Gastroesophageal sphincter (tissue), 4 donors: ENCODE measurements around the gene DPEP2NB. TPM values are rescaled to one million over a fixed set of nuclear protein-coding genes. Genes with fewer than 3 reads are reported as not detected.

Experiments used
- ATAC-seq: fragments of 150-250 bp; one replicate; pipeline ENCODE4 v1.9.1; 2016; ENCODE audit warnings: mild to moderate bottlenecking, moderate library complexity
- H3K27ac ChIP-seq, 4 donors: fragments of 200-600 bp; sonication (generic) in 3 of 4; 1 replicate in 3 of 4; 2 replicates in 1 of 4; pipeline ENCODE4 v1.5.1; 2016 to 2019
- H3K27me3 ChIP-seq: fragments of 200-600 bp; sonication (generic); one replicate; pipeline ENCODE4 v1.5.1; 2019
- H3K36me3 ChIP-seq, 2 donors: fragments of 200-600 bp; sonication (generic); one replicate each; pipeline ENCODE4 v1.5.1; 2019; ENCODE audit warnings: control low read depth in 1 of 2
- H3K4me1 ChIP-seq, 3 donors: fragments of 200-600 bp; sonication (generic); 1 replicate in 2 of 3; 2 replicates in 1 of 3; pipeline ENCODE4 v1.5.1; 2016 to 2019; ENCODE audit warnings: control low read depth in 2 of 3
- H3K4me3 ChIP-seq, 2 donors: fragments of 200-600 bp; sonication (generic); one replicate each; pipeline ENCODE4 v1.5.1; 2019; ENCODE audit warnings: mild to moderate bottlenecking in 1 of 2, moderate library complexity in 1 of 2
- H3K9me3 ChIP-seq, 3 donors: fragments of 200-600 bp; sonication (generic); one replicate each; pipeline ENCODE4 v1.5.1; 2017 to 2019; ENCODE audit warnings: control low read depth in 2 of 3
- EP300 ChIP-seq: sonication (generic); formaldehyde crosslinking; IDR thresholded peaks from one replicate; pipeline ENCODE4 v1.6.1; 2017; ENCODE audit warnings: antibody characterized with exemption, mild to moderate bottlenecking
- POLR2A ChIP-seq, 2 donors: fragments of 450-650 bp; IDR thresholded peaks; one replicate each; pipeline ENCODE4 v1.6.1; 2017; ENCODE audit warnings: antibody characterized with exemption in 2 of 2, mild to moderate bottlenecking in 2 of 2, moderate library complexity in 1 of 2
- POLR2AphosphoS5 ChIP-seq: sonication (generic); formaldehyde crosslinking; IDR thresholded peaks from one replicate; pipeline ENCODE4 v1.6.1; 2017; ENCODE audit warnings: antibody characterized with exemption
- WGBS, 2 donors: methylation state at CpG; one replicate each; pipeline ENCODE4 v1.1.5; 2018; ENCODE audit warnings: low coverage in 1 of 2; 5-methylcytosine and 5-hydroxymethylcytosine counted together
- total RNA-seq, 4 donors: library from RNA; depleted of rRNA; stranded (reverse); fragments of >200 nt; gene quantifications; one replicate each; pipeline ENCODE4 v1.1.0, GENCODE V29; 2016
- TF ChIP-seq, protein P1 (sequence below), 4 experiments: fragments of 200-600 bp in 2 of 4; fragments of 450-650 bp in 2 of 4; sonication (generic) in 1 of 4; IDR thresholded peaks; one replicate each; pipeline ENCODE4 v1.5.1; 2017 to 2019; ENCODE audit warnings: antibody characterized with exemption in 4 of 4, mild to moderate bottlenecking in 2 of 4, moderate library complexity in 2 of 4

The DPEP2NB gene
- total RNA-seq, 4 donors from 2014 or later: not detected

DNA sequence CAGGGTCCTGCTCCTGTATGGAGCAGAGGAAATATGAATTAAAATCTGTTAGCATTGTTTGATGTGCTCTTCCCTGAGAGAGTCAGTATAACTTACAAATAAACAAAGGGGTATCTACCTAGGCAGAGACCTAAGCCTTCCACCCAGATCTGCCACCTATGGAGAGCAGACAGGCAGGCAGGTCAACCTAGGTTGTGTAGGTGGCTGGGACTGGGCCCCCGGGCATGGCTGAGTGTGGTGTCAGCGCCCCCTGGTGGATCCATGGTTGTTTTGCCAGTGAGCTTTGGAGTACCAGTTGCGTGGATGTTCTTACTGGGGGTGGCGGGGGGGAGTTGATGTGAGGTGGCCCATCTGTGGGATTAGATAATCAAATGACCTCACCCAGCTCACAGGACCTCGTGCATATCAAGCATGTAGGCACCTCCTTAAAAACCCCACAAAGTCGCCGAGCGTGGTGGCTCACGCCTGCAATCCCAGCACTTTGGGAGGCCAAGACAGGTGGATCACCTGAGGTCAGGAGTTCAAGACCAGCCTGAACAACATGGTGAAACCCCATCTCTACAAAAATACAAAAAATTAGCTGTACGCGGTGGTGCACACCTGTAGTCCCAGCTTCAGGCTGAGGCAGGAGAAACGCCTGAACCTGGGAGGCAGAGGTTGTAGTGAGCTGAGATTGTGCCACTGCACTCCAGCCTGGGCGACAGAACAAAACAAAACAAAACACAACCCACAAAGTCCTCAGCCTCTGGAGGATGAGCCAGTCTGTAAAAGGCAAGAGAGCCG lies 25.0 kb upstream of the DPEP2NB start:
- 83 to 100% methylated on average over 2 to 3 of the region's 14 CpGs for WGBS, 2 donors
- no peaks in the 10 kb centered on the region for H3K9me3 ChIP-seq
- H3K4me3 ChIP-seq: no peak overlapping the region
- peak; percentile 77 for ATAC-seq
- peaks cover 0 to 8% (median 0%) of the 10 kb centered on the region in 3 donors for H3K4me1 ChIP-seq
- TF ChIP-seq POLR2A (IDR thresholded peaks at IDR 0.05): no peak
- no peak for TF ChIP-seq EP300
- TF ChIP-seq, protein P1, sequence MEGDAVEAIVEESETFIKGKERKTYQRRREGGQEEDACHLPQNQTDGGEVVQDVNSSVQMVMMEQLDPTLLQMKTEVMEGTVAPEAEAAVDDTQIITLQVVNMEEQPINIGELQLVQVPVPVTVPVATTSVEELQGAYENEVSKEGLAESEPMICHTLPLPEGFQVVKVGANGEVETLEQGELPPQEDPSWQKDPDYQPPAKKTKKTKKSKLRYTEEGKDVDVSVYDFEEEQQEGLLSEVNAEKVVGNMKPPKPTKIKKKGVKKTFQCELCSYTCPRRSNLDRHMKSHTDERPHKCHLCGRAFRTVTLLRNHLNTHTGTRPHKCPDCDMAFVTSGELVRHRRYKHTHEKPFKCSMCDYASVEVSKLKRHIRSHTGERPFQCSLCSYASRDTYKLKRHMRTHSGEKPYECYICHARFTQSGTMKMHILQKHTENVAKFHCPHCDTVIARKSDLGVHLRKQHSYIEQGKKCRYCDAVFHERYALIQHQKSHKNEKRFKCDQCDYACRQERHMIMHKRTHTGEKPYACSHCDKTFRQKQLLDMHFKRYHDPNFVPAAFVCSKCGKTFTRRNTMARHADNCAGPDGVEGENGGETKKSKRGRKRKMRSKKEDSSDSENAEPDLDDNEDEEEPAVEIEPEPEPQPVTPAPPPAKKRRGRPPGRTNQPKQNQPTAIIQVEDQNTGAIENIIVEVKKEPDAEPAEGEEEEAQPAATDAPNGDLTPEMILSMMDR (IDR thresholded peaks at IDR 0.05): peak; percentile 84 to 90 (median 84)
- no peak for TF ChIP-seq POLR2AphosphoS5
- no peaks in the 10 kb centered on the region for H3K27me3 ChIP-seq
- peaks cover 0 to 34% of the 10 kb centered on the region in 2 donors for H3K36me3 ChIP-seq
- H3K27ac ChIP-seq: no peak overlapping the region

DNA sequence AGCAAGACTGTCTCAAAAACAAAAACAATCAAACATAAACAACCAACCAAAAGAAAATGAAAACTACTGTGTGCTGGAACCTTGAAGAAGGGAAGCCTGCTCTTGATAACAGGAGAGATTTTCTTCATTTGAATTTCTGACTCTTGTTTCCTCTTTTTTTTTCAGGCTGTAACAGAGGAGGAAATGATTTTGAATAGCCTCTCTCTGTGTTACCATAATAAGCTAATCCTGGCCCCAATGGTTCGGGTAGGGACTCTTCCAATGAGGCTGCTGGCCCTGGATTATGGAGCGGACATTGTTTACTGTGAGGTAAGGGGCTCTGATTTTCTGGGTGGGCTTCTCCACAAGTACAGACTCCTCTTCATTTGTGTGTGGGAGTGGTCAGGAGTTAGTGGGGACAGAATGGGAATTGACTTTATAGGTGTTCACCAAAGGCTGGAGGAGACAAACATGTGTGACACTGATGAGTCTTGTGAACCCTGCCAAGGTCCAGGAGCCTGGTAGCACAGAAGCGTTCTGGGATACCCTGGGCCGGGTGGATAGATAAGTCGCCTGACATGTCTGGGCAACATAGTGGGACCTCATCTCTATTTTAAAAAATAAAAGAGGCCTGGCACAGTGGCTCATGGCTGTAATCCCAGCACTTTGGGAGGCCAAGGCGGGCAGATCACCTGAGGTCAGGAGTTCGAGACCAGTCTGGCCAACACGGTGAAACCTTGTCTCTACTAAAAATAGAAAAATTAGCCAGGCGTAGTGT lies 22.3 kb upstream of the DPEP2NB start:
- 88 to 93% methylated on average over 3 to 8 of the region's 9 CpGs for WGBS, 2 donors
- H3K9me3 ChIP-seq: no peaks in the 10 kb centered on the region
- TF ChIP-seq, protein P1 (IDR thresholded peaks at IDR 0.05): no peak
- no peak for TF ChIP-seq POLR2AphosphoS5
- no peak for TF ChIP-seq EP300
- no peak for TF ChIP-seq POLR2A (IDR thresholded peaks at IDR 0.05)
- no peak overlapping the region for H3K27ac ChIP-seq
- no peak for ATAC-seq
- H3K4me3 ChIP-seq: no peak overlapping the region
- H3K27me3 ChIP-seq: no peaks in the 10 kb centered on the region
- H3K36me3 ChIP-seq: peaks cover 0 to 28% of the 10 kb centered on the region in 2 donors
- peaks cover 0 to 8% (median 0%) of the 10 kb centered on the region in 3 donors for H3K4me1 ChIP-seq

DNA sequence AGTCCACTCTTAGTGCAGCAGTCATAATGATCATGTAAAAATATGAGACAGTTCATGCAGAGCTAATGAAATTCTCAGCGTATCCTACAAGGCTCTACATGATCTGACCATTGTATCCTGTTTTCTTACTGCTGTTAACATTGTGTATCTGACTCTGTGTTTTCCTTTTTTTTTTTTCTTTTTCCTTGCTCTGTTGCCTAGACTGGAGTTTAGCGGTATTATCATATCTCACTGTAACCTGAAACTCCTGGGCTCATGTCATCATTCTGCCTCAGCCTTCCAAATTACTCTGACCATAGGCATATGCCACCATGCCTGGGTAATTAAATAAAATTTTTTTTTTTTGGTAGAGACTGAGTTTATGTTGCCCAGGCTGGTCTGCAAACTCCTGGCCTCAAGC lies 19.5 kb upstream of the DPEP2NB start:
- 83 to 92% methylated on average over 2 of the region's 2 CpGs for WGBS, 2 donors
- H3K36me3 ChIP-seq: peaks cover 0 to 47% of the 10 kb centered on the region in 2 donors
- ATAC-seq: no peak
- H3K27ac ChIP-seq: no peak overlapping the region
- TF ChIP-seq, protein P1 (IDR thresholded peaks at IDR 0.05): no peak
- TF ChIP-seq EP300 (no peak), POLR2AphosphoS5 (no peak), POLR2A (IDR thresholded peaks at IDR 0.05) (no peak)
- H3K4me3 ChIP-seq: no peak overlapping the region
- no peaks in the 10 kb centered on the region for H3K9me3 ChIP-seq
- H3K27me3 ChIP-seq: no peaks in the 10 kb centered on the region
- peaks cover 0 to 1% (median 0%) of the 10 kb centered on the region in 3 donors for H3K4me1 ChIP-seq

DNA sequence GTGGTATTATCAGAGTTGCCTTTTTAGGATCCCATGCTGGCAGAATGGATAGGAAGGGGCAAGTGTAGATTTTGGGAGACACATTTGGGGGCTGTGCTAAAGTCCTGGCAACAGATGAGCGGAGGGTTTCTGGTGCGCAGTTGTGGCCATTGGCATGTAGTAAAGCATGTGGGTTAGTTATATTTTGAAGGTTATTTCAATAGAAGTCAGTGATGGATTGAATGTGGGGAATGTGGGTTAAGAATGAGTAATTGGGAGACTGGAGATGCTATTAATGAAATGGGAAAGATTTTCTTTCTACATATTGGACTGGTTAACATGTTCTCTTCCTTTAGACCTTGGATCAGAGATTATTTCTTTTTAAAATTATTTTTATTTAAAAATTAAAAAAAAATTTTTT lies 17.4 kb upstream of the DPEP2NB start:
- TF ChIP-seq EP300 (no peak), POLR2A (IDR thresholded peaks at IDR 0.05) (no peak), POLR2AphosphoS5 (no peak)
- TF ChIP-seq, protein P1 (IDR thresholded peaks at IDR 0.05): no peak
- no peak overlapping the region for H3K4me3 ChIP-seq
- H3K4me1 ChIP-seq: no peaks in the 10 kb centered on the region
- H3K36me3 ChIP-seq: peaks cover 0 to 46% of the 10 kb centered on the region in 2 donors
- WGBS, 2 donors: 91 to 96% methylated on average over 2 of the region's 2 CpGs
- H3K27ac ChIP-seq: no peak overlapping the region
- ATAC-seq: no peak
- no peaks in the 10 kb centered on the region for H3K27me3 ChIP-seq
- no peaks in the 10 kb centered on the region for H3K9me3 ChIP-seq
